Brain pericyte (primary cell): ENCODE data around the gene ABHD15.
"Not testable (repeated sequence)": the region's sequence is repeated elsewhere in the genome, so short reads cannot be mapped to it uniquely, and the experiment has no call there.

Experiments used
- DNase-seq: peaks from one replicate; pipeline ENCODE4 v3.0.0-alpha.2; 2012; ENCODE audit warnings: low read depth, low spot score

The ABHD15 gene

DNA sequence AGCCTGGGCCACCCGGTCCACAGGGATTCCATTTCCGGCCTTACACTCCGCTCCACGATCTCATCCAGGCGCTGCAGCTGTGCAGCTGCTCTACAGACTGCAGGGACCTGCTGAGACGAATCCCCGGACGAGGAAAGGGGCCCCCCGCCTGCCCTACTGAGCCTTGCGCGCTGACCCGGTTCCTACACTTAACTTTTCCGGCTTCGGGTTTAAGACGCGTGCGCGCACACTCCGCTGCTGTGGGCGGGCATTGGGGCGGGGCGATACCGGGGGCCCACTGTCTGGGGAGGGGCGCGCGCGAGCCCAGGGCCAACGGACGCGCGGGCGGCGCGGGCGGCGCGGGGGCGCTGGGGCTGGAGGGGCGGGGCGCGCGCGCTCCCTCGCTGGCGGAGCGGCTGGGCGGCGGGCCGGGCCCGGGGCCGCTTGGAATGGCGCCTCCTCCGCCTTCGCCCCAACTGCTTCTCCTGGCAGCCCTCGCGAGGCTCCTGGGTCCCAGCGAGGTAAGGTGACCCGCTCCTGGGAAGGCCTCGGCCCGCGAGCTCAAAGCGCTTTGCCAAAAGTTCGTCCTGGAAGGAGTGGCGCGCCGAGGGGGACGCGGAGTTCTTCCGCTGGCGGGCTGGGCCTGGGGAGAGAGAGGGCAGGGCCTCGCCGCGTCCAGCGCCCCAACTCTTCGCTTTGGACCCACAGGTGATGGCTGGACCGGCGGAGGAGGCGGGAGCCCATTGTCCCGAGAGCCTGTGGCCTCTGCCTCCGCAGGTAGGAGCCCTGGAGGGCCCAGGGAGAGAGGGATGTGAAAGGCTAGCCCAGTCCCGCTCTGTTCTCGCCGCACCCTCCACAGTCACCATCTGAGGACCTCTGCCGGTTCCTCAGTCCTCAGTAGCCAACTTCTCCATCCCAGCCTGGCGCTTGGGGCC lies 1.8 kb upstream of the ABHD15 start, which contains the start of gene TP53I13:
Gene TP53I13 (plus strand): TSS at position 371 of the 914 bp plus-strand sequence. CDS start 58 bp downstream, at position 429.
- no peak for DNase-seq

DNA sequence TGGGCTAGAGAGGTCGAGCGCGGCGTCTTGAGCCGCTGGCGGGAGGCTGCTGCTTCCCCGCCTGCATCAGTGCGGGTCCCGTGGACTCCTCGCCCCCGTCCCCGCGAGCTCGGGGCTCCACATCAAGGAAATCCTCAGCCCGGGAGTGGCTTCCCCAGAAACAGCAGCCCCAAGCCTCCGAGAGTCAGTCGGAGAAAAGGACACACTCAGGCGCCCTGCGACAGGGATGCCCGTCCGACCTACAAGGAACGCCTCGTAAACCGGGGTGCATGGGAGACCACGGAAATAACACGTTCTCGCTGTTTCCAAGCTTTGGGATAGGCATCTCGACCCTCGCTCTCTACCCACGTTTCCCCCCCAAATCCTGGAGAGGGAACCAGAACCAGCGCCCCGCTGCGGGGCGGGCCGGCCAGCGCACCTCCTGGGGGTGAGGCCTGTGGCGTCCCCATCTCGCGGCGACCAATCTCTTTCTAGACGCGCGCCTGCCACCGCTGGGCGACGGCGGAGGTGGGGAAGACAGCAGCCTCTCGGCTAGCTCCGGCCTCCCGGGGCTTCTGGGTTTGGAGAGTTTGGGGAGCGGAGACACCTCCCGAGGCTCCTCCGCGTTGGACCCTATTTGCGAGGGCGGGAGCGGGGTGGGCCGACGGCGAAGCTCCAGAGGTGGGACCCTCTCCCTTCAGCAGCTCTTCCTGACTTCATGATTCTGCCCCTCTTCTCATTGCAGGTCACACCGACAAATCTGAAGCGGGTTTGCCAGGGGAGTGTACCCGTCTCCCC lies 905 bp upstream of the ABHD15 start:
- no peak for DNase-seq

- DNase-seq, result no peak
Observed at GRCh38 chr17:29567304-29567553, 392 bp upstream of the ABHD15 start.

DNA sequence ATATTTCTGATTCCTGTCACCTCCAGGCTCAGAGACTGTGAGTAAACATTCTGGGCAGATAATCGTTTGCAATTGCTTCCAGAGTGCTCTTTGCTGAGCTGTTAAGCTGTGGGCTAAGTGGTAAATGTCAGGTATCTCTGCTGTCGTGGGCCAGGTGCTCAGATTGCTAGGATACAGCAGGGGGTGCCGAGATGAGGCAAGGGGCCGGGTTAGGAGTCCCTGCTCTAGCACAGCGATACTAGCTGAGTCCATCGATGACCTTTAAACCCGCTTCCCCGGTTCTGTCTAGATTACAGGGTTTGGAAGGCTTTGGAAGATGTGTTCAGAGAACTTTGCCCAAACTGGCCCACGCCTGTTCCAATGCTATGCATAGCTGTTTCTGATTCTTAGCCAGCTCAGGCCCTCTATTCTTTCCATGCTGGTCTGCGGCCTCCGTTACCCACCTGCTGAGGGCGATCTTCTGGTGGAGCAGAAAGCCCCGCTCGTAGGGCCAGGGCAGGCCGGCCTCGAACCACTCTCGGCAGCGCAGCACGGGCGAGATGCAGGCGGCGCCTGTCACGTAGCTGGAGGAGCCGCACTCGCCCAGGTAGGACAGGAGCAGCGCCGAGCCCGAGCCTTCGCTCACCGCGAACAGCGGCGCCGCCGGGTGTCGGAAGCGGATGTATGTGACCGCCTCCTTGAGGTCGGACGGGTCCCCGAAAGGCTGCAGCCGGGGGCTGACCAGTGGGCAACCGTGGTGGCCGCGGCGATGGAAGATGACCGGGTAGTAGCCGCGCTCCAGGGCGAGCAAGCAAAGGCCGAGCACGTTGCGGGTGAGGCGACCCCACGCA lies 979 bp downstream of the ABHD15 start:
- no peak for DNase-seq

DNA sequence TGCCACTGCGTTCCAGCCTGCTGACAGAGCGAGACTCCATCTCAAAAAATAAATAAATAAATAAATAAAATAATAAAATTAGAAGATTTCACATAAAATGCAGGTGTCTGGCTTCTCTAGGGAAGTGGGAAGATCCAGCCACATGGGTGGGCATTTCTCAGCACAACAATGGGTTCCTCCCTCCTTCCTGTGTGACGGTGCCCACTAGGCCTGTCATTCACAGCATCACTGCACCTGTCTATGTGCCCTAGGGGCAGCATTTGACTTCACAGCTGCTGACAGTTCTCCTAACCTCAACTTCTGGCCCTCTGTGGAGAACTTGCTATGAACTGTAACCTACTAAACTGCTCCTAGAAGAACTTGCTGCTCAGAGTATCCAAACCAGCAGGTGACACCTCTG lies 3.0 kb downstream of the ABHD15 start:
- DNase-seq, result no peak

- no peak for DNase-seq
Observed at GRCh38 chr17:29562615-29563014, 4.2 kb downstream of the ABHD15 start.

- no peak for DNase-seq
Observed at GRCh38 chr17:29561554-29562517, 5.0 kb downstream of the ABHD15 start.

DNA sequence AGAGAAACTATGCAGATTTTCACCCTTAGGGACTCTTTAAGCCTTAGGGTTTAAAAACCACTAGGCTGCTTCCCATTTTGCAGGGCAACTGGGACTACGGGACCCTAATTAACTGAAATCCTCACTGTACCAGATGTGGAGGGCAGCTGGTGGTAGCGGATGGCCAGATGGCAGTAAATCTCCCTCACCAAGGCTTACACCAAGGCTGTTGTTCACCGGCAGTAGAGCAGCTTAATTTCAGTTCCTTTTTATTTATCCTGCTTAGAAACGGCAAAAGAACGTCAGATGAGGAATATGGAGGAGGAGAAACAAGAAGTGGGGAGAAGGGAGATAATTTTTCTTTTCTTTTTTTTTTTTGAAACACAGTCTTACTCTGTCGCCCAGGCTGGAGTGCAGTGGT lies 6.5 kb downstream of the ABHD15 start:
- no peak for DNase-seq

DNA sequence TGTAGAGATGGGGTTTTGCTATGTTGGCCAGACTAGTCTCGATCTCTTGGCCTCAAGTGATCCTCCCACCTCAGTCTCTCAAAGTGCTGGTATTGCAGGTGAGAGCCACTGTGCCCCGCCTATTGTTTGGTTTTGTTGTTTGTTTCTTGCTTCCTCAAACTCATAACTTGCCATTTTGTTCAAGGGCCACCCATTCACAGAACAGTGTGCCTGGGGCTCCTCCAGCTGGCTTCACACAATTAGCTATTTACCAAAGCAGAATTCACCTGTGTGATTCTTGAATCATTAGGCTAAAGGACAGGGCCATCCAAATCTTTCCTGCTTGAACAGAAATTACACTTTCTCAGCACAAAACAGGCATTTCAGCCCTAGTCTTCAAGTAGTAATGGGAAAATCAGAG lies 7.2 kb downstream of the ABHD15 start:
- DNase-seq, result no peak

DNA sequence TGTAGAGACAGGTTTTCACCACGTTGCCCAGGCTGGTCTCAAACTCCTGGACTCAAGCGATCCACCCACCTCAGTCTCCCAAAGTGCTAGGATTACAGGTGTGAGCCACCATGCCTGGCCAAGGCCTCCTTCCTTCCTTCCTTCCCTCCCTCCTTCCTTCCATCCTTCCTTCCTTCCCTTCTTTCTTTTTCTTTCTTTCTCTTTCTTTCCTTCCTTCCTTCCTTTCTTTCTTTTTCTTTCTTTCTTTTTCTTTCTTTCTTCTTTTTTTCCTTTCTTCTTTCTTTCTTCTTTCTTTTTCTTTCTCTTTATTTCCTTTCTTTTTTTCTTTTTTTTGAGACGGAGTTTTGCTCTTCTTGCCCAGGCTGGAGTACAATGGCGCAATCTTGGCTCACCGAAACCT lies 8.7 kb downstream of the ABHD15 start:
- not testable (repeated sequence) for DNase-seq

DNA sequence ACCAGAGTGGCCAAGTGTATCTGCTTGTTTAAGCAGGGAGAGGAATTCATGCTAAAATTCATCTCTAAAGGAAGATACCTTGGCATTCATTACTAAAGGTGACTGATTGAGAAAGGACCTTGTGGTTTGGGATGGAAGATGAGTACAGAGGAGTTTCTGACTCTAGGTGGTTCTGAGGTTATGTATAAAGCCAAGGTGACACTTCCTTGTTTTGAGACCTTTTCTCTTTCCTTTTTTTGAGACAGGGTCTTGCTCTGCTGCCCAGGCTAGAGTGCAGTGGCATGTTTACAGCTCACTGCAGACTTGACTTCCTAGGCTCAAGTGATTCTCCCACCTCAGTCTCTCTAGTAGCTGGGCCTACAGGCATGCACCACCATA lies 9.1 kb downstream of the ABHD15 start:
- no peak for DNase-seq

- no peak for DNase-seq
Observed at GRCh38 chr17:29557085-29557738, 9.6 kb downstream of the ABHD15 start.

- no peak for DNase-seq
Observed at GRCh38 chr17:29555840-29556239, 11.0 kb downstream of the ABHD15 start.

- DNase-seq, result no peak
Observed at GRCh38 chr17:29549177-29549923, 17.5 kb downstream of the ABHD15 start.

- DNase-seq, result no peak
Observed at GRCh38 chr17:29546830-29547229, 20.0 kb downstream of the ABHD15 start.

DNA sequence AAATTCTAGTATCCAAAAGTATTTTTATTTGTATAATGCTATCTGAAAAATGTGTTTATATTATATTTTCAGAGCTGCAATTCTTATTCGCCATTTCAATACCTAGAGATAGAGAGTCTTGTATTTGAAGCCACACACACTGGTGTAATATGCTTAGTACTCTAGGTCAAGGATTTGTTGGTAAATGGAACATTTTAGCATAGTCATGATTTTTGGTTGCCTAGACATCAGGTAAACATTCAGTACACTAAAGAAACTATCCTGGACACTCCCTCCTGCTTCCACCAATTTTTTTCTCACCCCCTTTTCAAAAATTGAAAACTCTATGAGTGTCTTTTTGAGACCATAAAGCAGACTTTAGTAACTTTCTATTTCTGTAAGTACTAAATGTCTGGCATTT lies 20.8 kb downstream of the ABHD15 start:
- DNase-seq, result no peak

DNA sequence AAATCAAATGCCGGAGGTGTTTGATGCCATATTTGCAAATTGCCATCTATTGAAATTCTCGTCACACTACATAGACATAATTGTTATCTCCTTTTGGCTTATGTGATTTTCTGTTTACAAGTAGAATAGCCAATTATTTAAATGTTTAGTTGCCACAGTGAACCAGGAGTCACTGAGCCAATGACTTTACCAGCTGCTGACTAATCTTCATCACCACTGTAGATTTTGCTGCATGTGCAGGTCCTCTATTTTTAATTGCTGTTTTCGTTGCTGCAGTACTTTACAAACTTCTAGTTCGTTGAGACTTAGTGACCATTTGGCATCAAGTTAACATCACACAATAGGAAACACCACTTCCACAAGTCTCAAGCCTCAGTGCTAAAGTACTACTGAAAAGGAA lies 22.8 kb downstream of the ABHD15 start:
- DNase-seq, result no peak

- no peak for DNase-seq
Observed at GRCh38 chr17:29533976-29534375, 32.9 kb downstream of the ABHD15 start.

- DNase-seq, result no peak
Observed at GRCh38 chr17:29526322-29526721, 40.5 kb downstream of the ABHD15 start.

GRCh38 chr17:29524692-29525091 lies 42.1 kb downstream of the ABHD15 start:
- DNase-seq, result no peak
